C4-2B (cell line): ENCODE data around the gene NBEAL1.
"Not testable (repeated sequence)": the region's sequence is repeated elsewhere in the genome, so short reads cannot be mapped to it uniquely, and the experiment has no call there.

Source experiments
- ZFX ChIP-seq: fragments of 450-650 bp; IDR thresholded peaks from 2 replicates; pipeline ENCODE4 v1.6.1; 2017
- TF ChIP-seq, protein P1 (sequence below): fragments of 450-650 bp; conservative IDR thresholded peaks from 2 replicates; pipeline ENCODE4 v1.5.1; 2017; ENCODE audit warnings: mild to moderate bottlenecking

DNA sequence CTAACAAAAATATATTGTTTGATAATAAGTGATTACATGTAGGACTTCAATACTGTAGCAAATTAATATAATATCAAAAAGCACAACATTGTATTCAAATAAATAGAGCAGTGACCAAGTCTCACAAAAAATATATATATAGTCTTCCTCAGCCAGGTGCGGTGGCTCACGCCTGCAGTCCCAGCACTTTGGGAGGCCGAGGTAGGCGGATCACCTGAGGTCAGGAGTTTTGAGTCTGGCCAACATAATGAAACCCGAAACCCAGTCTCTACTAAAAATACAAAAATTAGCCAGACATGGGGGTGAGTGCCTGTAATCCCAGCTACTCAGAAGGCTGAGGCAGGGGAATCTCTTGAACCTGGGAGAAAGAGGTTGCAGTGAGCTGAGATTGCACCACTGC, 148.0 kb downstream of the NBEAL1 start:
- TF ChIP-seq, protein P1, sequence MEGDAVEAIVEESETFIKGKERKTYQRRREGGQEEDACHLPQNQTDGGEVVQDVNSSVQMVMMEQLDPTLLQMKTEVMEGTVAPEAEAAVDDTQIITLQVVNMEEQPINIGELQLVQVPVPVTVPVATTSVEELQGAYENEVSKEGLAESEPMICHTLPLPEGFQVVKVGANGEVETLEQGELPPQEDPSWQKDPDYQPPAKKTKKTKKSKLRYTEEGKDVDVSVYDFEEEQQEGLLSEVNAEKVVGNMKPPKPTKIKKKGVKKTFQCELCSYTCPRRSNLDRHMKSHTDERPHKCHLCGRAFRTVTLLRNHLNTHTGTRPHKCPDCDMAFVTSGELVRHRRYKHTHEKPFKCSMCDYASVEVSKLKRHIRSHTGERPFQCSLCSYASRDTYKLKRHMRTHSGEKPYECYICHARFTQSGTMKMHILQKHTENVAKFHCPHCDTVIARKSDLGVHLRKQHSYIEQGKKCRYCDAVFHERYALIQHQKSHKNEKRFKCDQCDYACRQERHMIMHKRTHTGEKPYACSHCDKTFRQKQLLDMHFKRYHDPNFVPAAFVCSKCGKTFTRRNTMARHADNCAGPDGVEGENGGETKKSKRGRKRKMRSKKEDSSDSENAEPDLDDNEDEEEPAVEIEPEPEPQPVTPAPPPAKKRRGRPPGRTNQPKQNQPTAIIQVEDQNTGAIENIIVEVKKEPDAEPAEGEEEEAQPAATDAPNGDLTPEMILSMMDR, result not testable (repeated sequence)
- TF ChIP-seq ZFX, result not testable (repeated sequence)
